ENCODE measurements around the gene IFNA17. TPM values are rescaled to one million over a fixed set of nuclear protein-coding genes. Genes with fewer than 3 reads are reported as not detected.

IFNA17 gene
- total RNA-seq, 1 experiment from 2014 or later = not detected

DNA sequence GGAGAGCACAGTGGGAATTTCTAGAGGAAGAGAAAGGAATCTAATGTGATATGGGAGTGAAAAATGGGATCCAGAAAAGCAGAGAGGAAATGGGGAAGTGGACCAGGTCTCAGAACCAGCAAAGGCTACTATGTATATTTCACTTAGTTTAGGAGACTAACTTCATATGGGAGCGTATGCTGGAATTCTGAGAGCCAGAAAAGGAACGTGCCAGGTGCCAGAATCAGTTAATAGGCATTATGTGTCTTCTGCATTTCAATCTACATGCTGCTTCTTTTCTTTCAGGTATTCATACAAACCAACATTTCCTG is 40.3 kb upstream of the IFNA17 start:
- no peaks in the 10 kb centered on the region for H4K20me1 ChIP-seq (ENCODE audit: control insufficient read depth, insufficient read depth, insufficient read length)
- no peaks in the 10 kb centered on the region; a peak in 1 of 7 replicates for H3K36me3 Mint-ChIP-seq (ENCODE audit: insufficient read depth in 1 of 3, low read depth in 3 of 3)
- no peaks in the 10 kb centered on the region for H3K23me2 ChIP-seq (ENCODE audit: insufficient read length, low read depth, low read length, poor library complexity, severe bottlenecking)
- H2BK15ac ChIP-seq (ENCODE audit: low read depth, low read length) = no peak overlapping the region
- H3K27ac Mint-ChIP-seq = no peak overlapping the region
- DNase-seq = no peak
- no CpG with 5 or more reads among the region's 2 CpGs for WGBS (ENCODE audit: extremely low coverage, insufficient read length, low lambda C conversion rate)
- no peak overlapping the region for H3K4me3 Mint-ChIP-seq
- no peak overlapping the region for H2AK5ac ChIP-seq (ENCODE audit: insufficient read length, low read length)
- TF ChIP-seq, protein P1, sequence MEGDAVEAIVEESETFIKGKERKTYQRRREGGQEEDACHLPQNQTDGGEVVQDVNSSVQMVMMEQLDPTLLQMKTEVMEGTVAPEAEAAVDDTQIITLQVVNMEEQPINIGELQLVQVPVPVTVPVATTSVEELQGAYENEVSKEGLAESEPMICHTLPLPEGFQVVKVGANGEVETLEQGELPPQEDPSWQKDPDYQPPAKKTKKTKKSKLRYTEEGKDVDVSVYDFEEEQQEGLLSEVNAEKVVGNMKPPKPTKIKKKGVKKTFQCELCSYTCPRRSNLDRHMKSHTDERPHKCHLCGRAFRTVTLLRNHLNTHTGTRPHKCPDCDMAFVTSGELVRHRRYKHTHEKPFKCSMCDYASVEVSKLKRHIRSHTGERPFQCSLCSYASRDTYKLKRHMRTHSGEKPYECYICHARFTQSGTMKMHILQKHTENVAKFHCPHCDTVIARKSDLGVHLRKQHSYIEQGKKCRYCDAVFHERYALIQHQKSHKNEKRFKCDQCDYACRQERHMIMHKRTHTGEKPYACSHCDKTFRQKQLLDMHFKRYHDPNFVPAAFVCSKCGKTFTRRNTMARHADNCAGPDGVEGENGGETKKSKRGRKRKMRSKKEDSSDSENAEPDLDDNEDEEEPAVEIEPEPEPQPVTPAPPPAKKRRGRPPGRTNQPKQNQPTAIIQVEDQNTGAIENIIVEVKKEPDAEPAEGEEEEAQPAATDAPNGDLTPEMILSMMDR (conservative IDR thresholded peaks at IDR 0.05) = no peak
- no peak overlapping the region for H4K5ac ChIP-seq (ENCODE audit: insufficient read length, low read depth, low read length)
- no peaks in the 10 kb centered on the region for H3K79me1 ChIP-seq (ENCODE audit: insufficient read depth, low read depth, low read length, poor library complexity, severe bottlenecking)
- no peak overlapping the region for H3K18ac ChIP-seq (ENCODE audit: insufficient read length, low read depth, low read length)
- H3K79me2 ChIP-seq (ENCODE audit: insufficient read depth, low read length) = no peaks in the 10 kb centered on the region
- H2BK12ac ChIP-seq (ENCODE audit: insufficient read length, low read depth, low read length) = no peak overlapping the region
- H2BK120ac ChIP-seq (ENCODE audit: low read depth, low read length, poor library complexity, severe bottlenecking) = no peak overlapping the region
- no peak overlapping the region for H3K9ac ChIP-seq (ENCODE audit: extremely low read depth, insufficient read length, low read length)
- no peak overlapping the region for H4K91ac ChIP-seq (ENCODE audit: insufficient read length, low read depth, low read length)
- H3K27me3 Mint-ChIP-seq (ENCODE audit: low read depth) = peaks cover 96% of the 10 kb centered on the region
- H3K9me3 ChIP-seq (ENCODE audit: control insufficient read depth, low read depth, low read length) = no peaks in the 10 kb centered on the region
- no peak overlapping the region for H3K56ac ChIP-seq (ENCODE audit: insufficient read length, low read depth, low read length)
- no peak overlapping the region for H3T11ph ChIP-seq (ENCODE audit: low read length)
- H3K4me2 ChIP-seq (ENCODE audit: insufficient read depth, insufficient read length, low read length) = no peak overlapping the region
- H3K14ac ChIP-seq (ENCODE audit: insufficient read depth, low read length) = no peak overlapping the region
- peaks cover 0 to 9% of the 10 kb centered on the region in 2 experiments for H3K9me3 Mint-ChIP-seq
- H4K8ac ChIP-seq (replicated peaks; ENCODE audit: insufficient read length, low read depth, low read length) = no peak overlapping the region
- H3K4ac ChIP-seq (ENCODE audit: low read depth, low read length) = no peak overlapping the region
- no peak overlapping the region for H2AFZ ChIP-seq (ENCODE audit: low read length)
- H3K27me3 ChIP-seq (ENCODE audit: insufficient read depth, low read length) = peaks cover 39% of the 10 kb centered on the region
- no peaks in the 10 kb centered on the region for H3K4me1 ChIP-seq (ENCODE audit: insufficient read depth, low read length)
- no peak overlapping the region for H3K27ac ChIP-seq (ENCODE audit: insufficient read length, low read depth, low read length)
- peaks cover 0 to 6% of the 10 kb centered on the region in 2 experiments; a peak in 2 of 4 replicates for H3K4me1 Mint-ChIP-seq
- H2BK20ac ChIP-seq (ENCODE audit: low read depth, low read length, poor library complexity, severe bottlenecking) = no peak overlapping the region
- H2BK5ac ChIP-seq (ENCODE audit: insufficient read length, low read length) = no peak overlapping the region
- no peak overlapping the region for H3K23ac ChIP-seq (ENCODE audit: insufficient read length, low read depth, low read length)
